Ovary (tissue), 9 donors: ENCODE data around the gene CNKSR3. TPM values are rescaled to one million over a fixed set of nuclear protein-coding genes. Genes with fewer than 3 reads are reported as not detected.

Experiments used
- DNase-seq, 5 donors: peaks; one replicate each; pipeline ENCODE4 v3.0.0-alpha.2; 2019 to 2020
- H3K27ac ChIP-seq, 2 donors: fragments of 200-600 bp; one replicate each; pipeline versions ENCODE4 v1.5.1 to v1.8.0; 2019 to 2022
- H3K27me3 ChIP-seq: fragments of 200-600 bp; one replicate; pipeline ENCODE4 v1.8.0; 2022
- H3K36me3 ChIP-seq: fragments of 200-600 bp; sonication (generic); one replicate; pipeline ENCODE4 v1.5.1; 2019
- H3K4me1 ChIP-seq: one replicate; pipeline ENCODE4 v1.8.1; 2013; ENCODE audit warnings: mild to moderate bottlenecking, moderate library complexity; ENCODE audit not compliant: insufficient read depth
- H3K4me3 ChIP-seq: fragments of 200-600 bp; sonication (generic); one replicate; pipeline ENCODE4 v1.5.1; 2017
- H3K9me3 ChIP-seq, 2 donors: fragments of 200-600 bp in 1 of 2; sonication (generic) in 1 of 2; one replicate each; pipeline versions ENCODE4 v1.5.1 to v1.8.1; 2013 to 2019; ENCODE audit warnings: mild to moderate bottlenecking in 1 of 2, moderate library complexity in 1 of 2
- CTCF ChIP-seq, 3 donors: fragments of 450-650 bp in 2 of 3; fragments of 200-600 bp in 1 of 3; IDR thresholded peaks; one replicate each; pipeline versions ENCODE4 v1.5.1 to v1.8.0; 2016 to 2022; ENCODE audit warnings: antibody characterized with exemption in 3 of 3, mild to moderate bottlenecking in 1 of 3
- EP300 ChIP-seq: sonication (generic); formaldehyde crosslinking; IDR thresholded peaks from one replicate; pipeline ENCODE4 v1.6.1; 2017; ENCODE audit warnings: antibody characterized with exemption
- POLR2A ChIP-seq: fragments of 450-650 bp; IDR thresholded peaks from one replicate; pipeline ENCODE4 v1.6.1; 2017; ENCODE audit warnings: antibody characterized with exemption, mild to moderate bottlenecking, moderate library complexity
- WGBS, 3 donors: extraction: QIAGEN DNeasy Blood & Tissue Kit in 1 of 3; methylation state at CpG; one replicate each; pipeline versions ENCODE4 v1.1.5 to v1.1.7; 2013 to 2017; 5-methylcytosine and 5-hydroxymethylcytosine counted together
- intact Hi-C, 4 donors: fragments of 100-400 bp; cut with DNase I; formaldehyde crosslinking; loops; one replicate each; pipeline versions ENCODE4 v1.11.0 to v1.15.1; 2022 to 2023
- polyA plus RNA-seq, 2 donors: library from polyadenylated mRNA; stranded (reverse); fragments of 200-250 nt in 1 of 2; fragments of 350-450 nt in 1 of 2; fragmentation: Illumina TruSeq in 1 of 2; extraction: RNeasy Lipid Tissue Mini Kit (QIAGEN cat#74804) in 1 of 2; gene quantifications; one replicate each; pipeline ENCODE4 v1.2.3, GENCODE V29; 2013 to 2014
- total RNA-seq, 7 donors: library from RNA; depleted of rRNA in 2 of 7; stranded (reverse); fragments of >200 nt in 2 of 7; fragmentation: NEBNext Ultra II Directional in 3 of 7; extraction: Animal tissue kit (Norgen Biotek cat#: 25700) in 3 of 7; gene quantifications; one replicate each; pipeline versions ENCODE4 v1.1.0 to v1.2.4, GENCODE V29; 2016 to 2023
- donor health status: DM: no; HTN: no; CAD: no; lungs with moderate emphysema.
- donor health status: DM: no; HTN: no; CAD: no.
- donor health status: Bipolar disorder and iron deficiency.
- donor health status: DM: yes; HTN: yes; CAD: no.
- donor health status: DM: no; HTN: no; CAD: no.
- donor health status: DM: yes; HTN: yes; CAD: no.

CNKSR3 gene
- total and polyA plus RNA-seq, 9 donors, result 8.6 to 16.7 (median 13.4) TPM

DNA sequence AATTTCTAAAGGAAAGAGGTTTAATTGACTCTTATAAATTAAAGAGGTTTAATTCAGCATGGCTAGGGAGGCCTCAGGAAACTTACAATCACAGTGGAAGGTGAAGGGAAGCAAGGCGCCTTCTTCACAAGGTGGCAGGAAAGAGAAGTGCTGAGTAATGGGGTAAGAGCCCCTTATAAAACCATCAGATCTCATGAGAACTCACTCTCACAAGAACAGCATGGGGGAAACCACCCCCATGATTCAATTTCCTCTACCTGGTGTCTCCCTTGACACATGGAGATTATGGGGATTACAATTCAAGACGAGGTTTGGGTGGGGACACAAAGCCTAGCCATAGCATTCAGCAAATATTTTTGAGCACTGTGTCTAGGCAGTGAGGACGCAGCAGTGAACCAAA is 150.0 kb downstream of the CNKSR3 start:
- no peak for TF ChIP-seq CTCF (IDR thresholded peaks at IDR 0.05)
- no peak for TF ChIP-seq POLR2A
- TF ChIP-seq EP300, result no peak
- H3K9me3 ChIP-seq, result no peaks in the 10 kb centered on the region
- no peaks in the 10 kb centered on the region for H3K36me3 ChIP-seq
- H3K27me3 ChIP-seq, result no peaks in the 10 kb centered on the region
- peaks cover 2% of the 10 kb centered on the region for H3K4me1 ChIP-seq
- 99 to 100% (median 99%) methylated on average over 3 of the region's 3 CpGs for WGBS, 3 donors
- no peak overlapping the region for H3K4me3 ChIP-seq
- no peak for DNase-seq
- intact Hi-C loops, result no loop called here
- no peak overlapping the region for H3K27ac ChIP-seq

GRCh38 chr6:154359679-154360078 is 150.8 kb downstream of the CNKSR3 start:
- WGBS, 3 donors, result 80 to 89% (median 85%) methylated on average over 4 of the region's 4 CpGs
- Histone ChIP-seq H3K9me3 (no peaks in the 10 kb centered on the region), H3K27me3 (no peaks in the 10 kb centered on the region), H3K27ac (no peak overlapping the region), H3K36me3 (no peaks in the 10 kb centered on the region), H3K4me1 (peaks cover 2% of the 10 kb centered on the region), H3K4me3 (no peak overlapping the region)
- no peak for TF ChIP-seq CTCF (IDR thresholded peaks at IDR 0.05)
- TF ChIP-seq POLR2A, result no peak
- no peak for TF ChIP-seq EP300
- intact Hi-C loops, result no loop called here
- DNase-seq, result no peak

DNA sequence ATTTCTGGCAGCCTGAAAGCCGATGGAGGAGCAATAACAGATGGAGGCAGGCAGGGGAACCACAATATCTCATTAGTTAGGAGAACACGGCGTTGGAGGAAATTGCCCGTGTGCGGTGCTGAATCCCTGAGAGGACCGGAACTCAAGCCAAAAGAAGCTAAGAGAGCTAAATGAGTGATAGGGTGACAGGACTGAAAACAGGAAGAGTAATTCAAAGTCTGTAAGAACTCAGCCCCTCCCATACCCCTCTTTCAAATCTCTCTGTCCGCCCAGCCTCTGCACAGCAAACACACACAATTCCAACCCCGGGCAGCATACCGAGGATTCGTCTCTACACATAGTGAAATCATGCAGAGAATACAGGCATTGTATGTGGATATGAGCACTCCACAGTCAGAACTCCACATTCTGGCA is 151.3 kb downstream of the CNKSR3 start:
- H3K4me1 ChIP-seq, result peaks cover 2% of the 10 kb centered on the region
- intact Hi-C loops, result no loop called here
- no peak for DNase-seq
- H3K27me3 ChIP-seq, result no peaks in the 10 kb centered on the region
- no peaks in the 10 kb centered on the region for H3K36me3 ChIP-seq
- H3K27ac ChIP-seq, result no peak overlapping the region
- TF ChIP-seq EP300 (no peak), POLR2A (no peak), CTCF (IDR thresholded peaks at IDR 0.05) (no peak)
- H3K9me3 ChIP-seq, result no peaks in the 10 kb centered on the region
- no peak overlapping the region for H3K4me3 ChIP-seq
- 42 to 67% (median 56%) methylated on average over 10 of the region's 10 CpGs for WGBS, 3 donors

DNA sequence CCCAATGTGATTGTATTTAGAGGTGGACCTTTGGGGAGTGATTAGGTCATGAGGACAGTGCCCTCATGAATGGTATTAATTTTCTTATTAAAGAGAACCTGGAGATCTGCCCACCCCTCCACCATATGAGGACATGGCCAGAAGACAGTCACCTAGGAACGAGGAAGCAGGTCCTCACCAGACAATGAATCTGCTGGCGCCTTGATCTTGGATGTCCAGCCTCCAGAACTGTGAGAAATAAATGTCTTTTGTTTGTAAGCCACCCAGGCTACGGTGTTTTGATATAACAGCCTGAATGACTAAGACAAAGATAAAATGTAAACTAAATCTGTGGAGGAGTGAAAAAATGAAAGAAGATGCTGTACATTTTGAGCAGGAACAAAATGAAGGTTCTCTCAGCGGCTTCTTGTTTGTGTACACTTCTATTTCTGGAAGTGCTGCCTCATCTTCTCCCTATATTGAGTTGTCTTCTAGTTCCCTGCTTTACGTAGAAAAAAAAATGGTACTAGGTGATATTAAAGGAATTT is 152.4 kb downstream of the CNKSR3 start:
- no peak for DNase-seq
- WGBS, 3 donors, result 34 to 44% (median 34%) methylated on average over 5 of the region's 5 CpGs

More for the DNA sequence above, 152.4 kb downstream of the CNKSR3 start:
- TF ChIP-seq CTCF (IDR thresholded peaks at IDR 0.05) (no peak), EP300 (no peak), POLR2A (no peak)
- intact Hi-C loops, result no loop called here
- Histone ChIP-seq H3K4me3 (no peak overlapping the region), H3K4me1 (peaks cover 2% of the 10 kb centered on the region), H3K36me3 (no peaks in the 10 kb centered on the region), H3K27ac (no peak overlapping the region), H3K9me3 (no peaks in the 10 kb centered on the region), H3K27me3 (no peaks in the 10 kb centered on the region)
